Measurements from ENCODE around the gene FBXO38. TPM values are rescaled to one million over a fixed set of nuclear protein-coding genes. Genes with fewer than 3 reads are reported as not detected.
"Not testable (repeated sequence)": the region's sequence is repeated elsewhere in the genome, so short reads cannot be mapped to it uniquely, and the experiment has no call there.

The FBXO38 gene
- total and polyA plus RNA-seq, 2 of the 4 experiments (the other 2 are of a cell fraction): 14.9 to 70.1 TPM

GRCh38 chr5:148467958-148468357, 84.2 kb downstream of the FBXO38 start:
- Histone ChIP-seq H3K27ac (ENCODE audit: insufficient read depth, low read length) (no peak overlapping the region), H2BK20ac (ENCODE audit: low read depth, low read length) (no peak overlapping the region), H3K9me1 (ENCODE audit: insufficient read depth, low read length) (no peaks in the 10 kb centered on the region), H2BK15ac (ENCODE audit: low read depth, low read length) (no peak overlapping the region), H3K9me3 (ENCODE audit: control insufficient read depth, insufficient read depth, low read length) (no peaks in the 10 kb centered on the region), H3K79me1 (ENCODE audit: low read depth in 1 of 2, low read length in 2 of 2) (no peaks in the 10 kb centered on the region), H3K56ac (ENCODE audit: extremely low read depth, insufficient read depth, low read length) (no peak overlapping the region), H3K23ac (ENCODE audit: low read depth, low read length) (no peak overlapping the region), H3K9ac (ENCODE audit: low read depth, low read length) (no peak overlapping the region), H2BK5ac (ENCODE audit: low read depth, low read length, poor library complexity, severe bottlenecking) (no peak overlapping the region), H2AK9ac (replicated peaks; ENCODE audit: low read depth, low read length, poor library complexity) (no peak overlapping the region), H4K5ac (ENCODE audit: low read depth, low read length) (no peak overlapping the region), H3K36me3 (ENCODE audit: control insufficient read depth, insufficient read depth, low read length) (no peaks in the 10 kb centered on the region), H3K4me2 (ENCODE audit: low read depth, low read length) (no peak overlapping the region), H3K27me3 (ENCODE audit: control insufficient read depth, insufficient read depth, low read length) (no peaks in the 10 kb centered on the region; the same call in 1 of the 2 replicates), H4K8ac (ENCODE audit: low read depth in 2 of 2, low read length in 2 of 2) (no peak overlapping the region), H2AK5ac (ENCODE audit: low read depth, low read length) (no peak overlapping the region), H3K18ac (ENCODE audit: low read depth, low read length) (no peak overlapping the region), H2AFZ (replicated peaks; ENCODE audit: low read length, poor library complexity) (no peak overlapping the region), H4K91ac (ENCODE audit: insufficient read depth, low read depth, low read length) (no peak overlapping the region), H4K20me1 (ENCODE audit: insufficient read depth, low read length) (no peaks in the 10 kb centered on the region), H3K14ac (replicated peaks; ENCODE audit: low read depth, low read length) (no peak overlapping the region), H3K4ac (ENCODE audit: low read depth, low read length) (no peak overlapping the region), H3K4me3 (ENCODE audit: insufficient read depth, low read depth, low read length) (no peak overlapping the region), H2BK120ac (ENCODE audit: low read depth, low read length) (no peak overlapping the region), H3K4me1 (ENCODE audit: control insufficient read depth, insufficient read depth, low read length) (peaks cover 4% of the 10 kb centered on the region; the same call in 1 of the 2 replicates)
- BruUV-seq (replicated peaks): no TSS peak
- no CpG with 5 or more reads among the region's 1 CpG for WGBS, 2 experiments (ENCODE audit: extremely low coverage in 2 of 2, insufficient read length in 1 of 2)
- CTCF ChIA-PET: no interaction called here
- dilution Hi-C loops (cut with HindIII; ENCODE audit: low sequenced_read_pairs, unreplicated experiment): no loop called here
- no peak for ATAC-seq (ENCODE audit: low read depth)
- no peak for TF ChIP-seq BHLHE40 (IDR thresholded peaks at IDR 0.05; ENCODE audit: low read depth, low read length)
- TF ChIP-seq ELK1 (IDR thresholded peaks at IDR 0.05; ENCODE audit: borderline replicate concordance, low read depth, low read length): no peak
- POLR2A ChIA-PET (ENCODE audit: unreplicated experiment): no interaction called here
- intact Hi-C loops (cut with micrococcal nuclease): no loop called here
- in situ Hi-C loops (cut with MboI; ENCODE audit: low sequenced_read_pairs): no loop called here
- no peak for DNase-seq

- H2AK5ac ChIP-seq (ENCODE audit: low read depth, low read length); H3K9me1 ChIP-seq (ENCODE audit: insufficient read depth, low read length); H2BK120ac ChIP-seq (ENCODE audit: low read depth, low read length); dilution Hi-C loops (cut with HindIII; ENCODE audit: low sequenced_read_pairs, unreplicated experiment); H3K4me1 ChIP-seq (ENCODE audit: control insufficient read depth, insufficient read depth, low read length); H2AFZ ChIP-seq (replicated peaks; ENCODE audit: low read length, poor library complexity); H3K56ac ChIP-seq (ENCODE audit: extremely low read depth, insufficient read depth, low read length); H3K23ac ChIP-seq (ENCODE audit: low read depth, low read length); H2AK9ac ChIP-seq (replicated peaks; ENCODE audit: low read depth, low read length, poor library complexity); H4K91ac ChIP-seq (ENCODE audit: insufficient read depth, low read depth, low read length); H3K4me2 ChIP-seq (ENCODE audit: low read depth, low read length); H3K4ac ChIP-seq (ENCODE audit: low read depth, low read length); H3K27me3 ChIP-seq (ENCODE audit: control insufficient read depth, insufficient read depth, low read length); H3K18ac ChIP-seq (ENCODE audit: low read depth, low read length); H4K20me1 ChIP-seq (ENCODE audit: insufficient read depth, low read length); ATAC-seq (ENCODE audit: low read depth); POLR2A ChIA-PET (ENCODE audit: unreplicated experiment); H4K8ac ChIP-seq (ENCODE audit: low read depth in 2 of 2, low read length in 2 of 2); H3K14ac ChIP-seq (replicated peaks; ENCODE audit: low read depth, low read length); DNase-seq; H4K5ac ChIP-seq (ENCODE audit: low read depth, low read length); H2BK5ac ChIP-seq (ENCODE audit: low read depth, low read length, poor library complexity, severe bottlenecking); H3K36me3 ChIP-seq (ENCODE audit: control insufficient read depth, insufficient read depth, low read length); BruUV-seq (replicated peaks); H3K9ac ChIP-seq (ENCODE audit: low read depth, low read length); CTCF ChIA-PET; in situ Hi-C loops (cut with MboI; ENCODE audit: low sequenced_read_pairs); H3K79me1 ChIP-seq (ENCODE audit: low read depth in 1 of 2, low read length in 2 of 2); H3K9me3 ChIP-seq (ENCODE audit: control insufficient read depth, insufficient read depth, low read length); H3K27ac ChIP-seq (ENCODE audit: insufficient read depth, low read length); H3K4me3 ChIP-seq (ENCODE audit: insufficient read depth, low read depth, low read length); H2BK20ac ChIP-seq (ENCODE audit: low read depth, low read length); H2BK15ac ChIP-seq (ENCODE audit: low read depth, low read length): not testable (repeated sequence)
- WGBS, 2 experiments (ENCODE audit: extremely low coverage in 2 of 2, insufficient read length in 1 of 2): no CpG with 5 or more reads among the region's 5 CpGs
- intact Hi-C loops (cut with micrococcal nuclease): loop anchor here (1.0 kb wide), 1 partner anchor 15 kb away; no protein-coding TSS in a partner anchor
These were observed 85.0 kb downstream of the FBXO38 start for GRCh38 chr5:148468746-148469145.

All from IMR-90 (cell line).